HG02970 (cell line): ENCODE results near the gene CDH3.

Experiments
- ATAC-seq: cut with Tn5 transposase; IDR thresholded peaks from one replicate; pipeline ENCODE4 v1.9.1; 2021; ENCODE audit warnings: mild to moderate bottlenecking, moderate library complexity, moderate number of reproducible peaks; ENCODE audit not compliant: unreplicated experiment, low FRiP score

Gene CDH3

DNA sequence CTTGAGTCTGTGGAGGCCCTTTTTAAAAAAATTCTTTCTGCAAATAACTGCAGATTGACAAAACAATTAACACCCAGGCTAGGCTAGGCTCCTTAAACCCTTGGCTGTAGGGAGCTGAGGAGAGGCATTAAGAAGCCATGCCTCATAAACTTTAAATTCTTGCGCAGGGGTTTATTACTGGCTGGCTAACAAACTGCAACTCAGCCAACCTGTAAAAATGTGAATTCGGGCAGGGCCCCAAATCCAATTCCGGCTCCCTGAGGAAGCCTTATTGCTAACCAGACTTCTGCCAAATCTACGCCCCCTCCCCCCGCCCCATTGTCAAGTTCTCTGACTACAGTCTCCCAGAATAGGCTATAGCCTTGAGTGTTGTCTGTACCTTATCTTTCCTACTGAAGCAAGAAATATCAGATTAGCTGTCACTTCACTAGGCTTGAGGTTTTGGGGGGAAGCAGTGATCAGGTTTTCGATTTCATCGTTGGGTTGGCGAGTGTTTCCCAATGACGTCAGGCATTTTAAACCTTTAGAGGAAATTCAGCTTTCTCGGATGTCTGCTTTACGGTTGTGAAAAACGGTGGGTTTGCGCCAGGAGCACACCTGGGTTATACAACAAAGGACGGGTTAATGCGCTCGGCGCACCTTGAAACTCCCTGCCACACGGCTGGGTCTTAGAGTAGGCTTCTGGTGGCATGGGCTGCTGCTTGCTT, 2.0 kb downstream of the CDH3 start:
- ATAC-seq: no peak

DNA sequence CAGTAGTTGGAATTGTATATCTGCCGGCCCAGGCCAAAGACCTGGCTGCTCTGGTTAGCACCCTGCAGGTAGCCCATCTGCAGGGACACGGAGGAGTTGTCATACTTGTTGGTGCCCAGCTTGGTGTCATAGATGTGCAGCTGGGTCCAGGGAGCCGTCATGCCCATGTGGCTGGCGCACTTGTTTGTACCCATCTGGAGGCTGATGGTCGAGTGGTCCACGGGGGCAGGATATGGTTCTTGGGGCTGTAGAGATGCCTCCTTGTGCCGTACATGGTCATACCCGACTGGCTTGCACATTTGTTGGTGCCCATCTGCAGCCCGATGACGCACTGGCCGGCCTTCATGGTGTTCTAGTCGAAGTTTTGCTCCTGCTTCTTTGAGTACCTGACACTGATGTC, 6.0 kb downstream of the CDH3 start:
- ATAC-seq: no peak

DNA sequence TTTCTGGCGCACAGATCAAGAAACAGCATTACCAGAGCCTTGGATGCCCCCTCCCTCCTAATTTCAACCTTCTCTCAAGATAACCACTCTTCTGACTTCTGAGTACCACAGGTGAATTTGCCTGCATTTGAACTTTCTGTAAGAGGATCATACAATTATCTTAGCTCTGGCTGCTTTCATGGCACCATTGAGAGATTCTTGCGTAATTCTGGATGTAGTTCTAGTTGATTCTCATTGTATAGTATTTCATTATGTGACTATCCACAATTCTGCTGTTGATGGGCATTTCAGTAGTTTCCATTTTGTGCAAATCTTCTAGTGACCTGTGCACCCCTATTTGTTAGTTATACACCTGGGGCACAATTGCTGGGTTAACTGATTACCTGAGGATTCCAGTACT, 7.5 kb downstream of the CDH3 start:
- no peak for ATAC-seq

DNA sequence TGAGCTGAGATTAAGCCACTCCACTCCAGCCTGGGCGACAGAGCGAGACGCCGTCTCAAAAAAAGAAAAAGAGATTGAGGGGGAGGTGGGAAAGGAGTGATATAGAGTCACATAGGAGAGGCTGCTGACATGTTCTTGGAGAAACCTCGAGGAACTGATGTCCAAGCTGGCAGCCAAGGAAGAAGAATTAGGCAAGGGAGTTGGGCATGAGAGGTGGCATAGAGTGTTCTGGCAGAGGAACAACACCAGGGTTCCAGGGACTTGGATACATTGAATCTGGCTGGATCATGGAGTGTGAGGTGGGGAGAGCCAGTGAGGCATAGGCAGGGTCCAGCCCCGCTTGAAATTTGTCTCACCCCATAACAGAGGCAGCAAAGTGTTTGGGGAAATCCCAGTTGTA, 10.7 kb downstream of the CDH3 start:
- ATAC-seq: no peak

DNA sequence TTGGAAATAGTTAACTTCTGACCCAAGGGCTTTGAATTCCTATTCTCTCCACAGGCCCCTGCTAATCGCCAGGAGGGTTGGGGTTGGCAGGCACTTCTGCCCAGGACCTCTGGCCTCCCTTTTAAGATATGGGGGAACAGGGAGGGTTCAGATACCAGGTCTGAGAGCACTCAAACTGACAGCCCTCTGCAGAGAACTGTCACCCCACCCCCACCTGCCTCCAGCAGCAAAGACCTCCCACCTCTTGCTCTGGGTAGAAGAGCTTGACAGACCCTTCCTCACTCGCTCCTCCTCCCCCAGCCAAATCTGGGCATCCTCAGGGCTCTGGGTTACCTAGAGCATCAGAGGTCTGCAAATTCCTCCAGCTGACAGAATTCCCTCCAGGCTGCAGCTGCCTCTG, 11.6 kb downstream of the CDH3 start:
- ATAC-seq: no peak

DNA sequence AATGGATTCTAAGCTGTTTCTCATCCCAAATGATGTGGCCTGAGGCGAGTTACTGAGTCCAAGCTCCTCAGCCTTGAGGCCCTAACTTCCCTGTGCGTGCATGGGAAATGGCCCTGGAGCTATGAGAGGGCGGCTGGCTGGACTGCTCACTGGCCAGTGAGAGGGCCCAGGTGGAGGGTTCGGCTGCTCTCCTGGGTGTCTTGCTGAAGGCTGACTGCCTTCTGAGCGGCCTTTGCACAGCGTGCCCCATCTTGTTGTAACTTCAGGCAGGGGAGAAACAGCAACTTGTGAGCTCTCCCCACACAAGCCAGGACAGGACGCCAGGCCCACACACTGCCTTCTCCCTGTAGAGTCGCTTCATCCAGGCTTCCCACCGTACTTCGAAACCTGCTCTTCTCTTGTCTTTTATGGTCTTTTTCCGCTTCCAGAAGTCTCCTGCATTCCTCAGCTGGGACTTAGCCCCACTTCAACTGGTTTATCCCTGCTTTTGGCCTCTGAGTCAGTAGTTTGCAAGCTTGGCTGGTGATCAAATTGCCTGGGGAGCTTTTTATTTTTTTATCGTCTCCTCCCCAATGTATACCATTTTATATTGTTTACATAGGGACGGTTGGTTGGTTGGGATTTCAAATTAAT, 13.3 kb downstream of the CDH3 start:
- no peak for ATAC-seq

DNA sequence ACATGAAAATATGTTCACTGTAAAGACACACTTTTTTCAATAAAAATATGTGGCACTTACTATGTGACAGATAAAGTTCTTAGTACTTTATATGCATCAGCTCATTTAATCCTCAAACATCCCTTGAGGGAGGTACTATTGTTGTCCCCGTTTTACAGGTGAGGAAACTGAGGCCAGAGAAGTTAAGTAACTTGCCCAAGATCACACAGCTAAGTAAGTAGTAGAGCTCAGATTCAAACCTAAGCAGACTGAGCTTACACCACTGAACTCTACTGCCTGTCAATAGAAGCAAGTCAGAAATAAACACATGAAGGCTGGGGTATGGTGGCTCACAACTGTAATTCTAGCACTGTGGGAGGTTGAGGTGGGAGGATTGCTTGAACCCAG, 13.9 kb downstream of the CDH3 start:
- no peak for ATAC-seq

DNA sequence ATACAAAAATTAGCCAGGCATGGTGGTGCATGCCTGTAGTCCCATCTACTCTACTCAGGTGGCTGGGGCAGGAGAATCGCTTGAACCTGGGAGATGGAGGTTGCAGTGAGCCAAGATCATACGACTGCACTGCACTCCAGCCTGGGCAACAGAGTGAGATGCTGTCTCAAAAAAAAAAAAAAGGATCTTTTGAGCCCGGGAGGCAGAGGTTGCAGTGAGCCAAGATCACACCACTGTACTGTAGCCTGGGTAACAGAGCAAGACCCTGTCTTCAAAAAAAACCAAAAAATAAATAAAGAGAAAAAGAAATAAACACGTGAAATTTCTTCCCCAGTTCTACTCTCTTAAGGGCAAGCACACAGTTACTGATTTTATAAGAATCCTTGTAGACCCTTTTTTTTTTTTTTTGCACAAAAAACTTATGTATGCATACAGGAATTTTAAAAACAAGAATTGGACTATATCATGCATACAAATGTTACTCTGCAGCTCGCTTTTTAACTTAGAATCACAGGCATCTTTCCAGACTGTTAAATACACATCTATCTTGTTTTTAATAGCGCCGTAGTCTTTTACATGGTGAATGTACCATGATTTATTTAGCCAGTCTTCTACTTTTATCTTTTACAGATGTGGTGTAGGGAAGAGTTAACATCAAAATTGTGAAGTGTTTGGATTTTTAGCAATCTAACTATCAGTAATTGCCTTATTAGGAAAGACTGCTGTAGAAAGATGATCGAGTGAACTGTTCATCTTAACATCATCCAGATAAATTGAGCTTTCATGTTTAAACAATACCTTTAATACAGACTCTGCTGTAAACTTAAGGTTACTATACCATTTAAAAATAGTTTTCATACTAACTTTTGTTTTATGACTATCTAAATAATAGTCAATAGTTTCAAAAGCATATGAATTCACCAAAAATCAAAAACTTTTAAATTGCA, 14.6 kb downstream of the CDH3 start:
- no peak for ATAC-seq

DNA sequence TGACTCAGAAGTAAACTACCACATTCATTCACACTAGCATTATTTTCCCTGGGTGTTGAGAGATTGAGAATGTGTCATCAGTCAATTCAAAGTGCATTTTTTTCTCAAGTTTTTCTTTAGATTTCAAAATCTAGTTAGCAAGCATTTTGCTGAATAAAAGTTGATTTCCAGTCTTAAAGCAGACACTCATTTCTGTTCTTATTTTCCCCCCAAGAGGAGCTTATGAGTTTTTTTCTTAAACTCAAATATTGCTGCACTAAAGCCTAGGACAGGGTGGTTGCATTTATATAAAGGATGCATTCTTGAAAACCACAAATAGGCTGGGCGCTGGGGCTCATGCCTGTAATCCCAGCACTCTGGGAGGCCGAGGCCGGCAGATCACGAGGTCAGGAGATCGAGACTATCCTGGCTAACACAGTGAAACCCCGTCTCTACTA, 15.3 kb downstream of the CDH3 start:
- no peak for ATAC-seq

DNA sequence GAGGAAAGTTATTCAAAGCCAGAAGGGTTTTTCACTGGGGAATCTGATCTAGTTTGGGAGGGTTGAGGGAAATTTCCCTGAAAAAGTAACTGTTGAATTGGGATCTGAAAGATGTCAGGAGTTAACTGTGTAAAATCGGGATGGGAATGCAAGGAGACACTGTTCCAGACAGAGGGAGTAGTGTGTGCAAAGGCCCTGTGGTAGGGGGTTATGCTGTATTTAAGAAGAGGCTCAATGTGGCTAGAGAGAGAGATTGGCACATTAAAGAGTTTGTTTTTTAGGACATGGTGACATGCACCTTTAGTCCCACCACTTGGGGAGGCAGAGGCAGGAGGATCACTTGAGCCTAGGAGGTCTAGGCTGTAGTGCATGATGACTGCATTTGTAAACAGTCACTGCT, 16.9 kb downstream of the CDH3 start:
- ATAC-seq: no peak

DNA sequence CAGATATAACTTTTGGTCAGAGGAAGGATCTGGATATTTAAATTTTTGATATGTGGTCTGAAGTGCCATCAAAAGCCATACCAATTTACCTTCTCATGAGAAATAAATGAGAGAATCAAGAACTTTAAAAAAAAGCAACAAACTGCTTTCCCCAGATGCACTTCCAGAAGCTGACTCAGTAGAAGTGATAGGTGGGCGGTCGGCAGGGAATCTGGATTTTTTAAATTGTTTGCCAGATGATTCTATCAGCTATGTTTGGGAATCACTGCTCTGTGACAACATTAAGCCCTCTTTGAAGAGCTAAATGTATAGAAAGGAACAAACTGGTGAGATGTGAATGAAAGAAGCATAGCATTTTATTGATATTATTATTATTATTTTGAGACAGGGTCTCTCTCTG, 19.2 kb downstream of the CDH3 start:
- ATAC-seq: no peak

DNA sequence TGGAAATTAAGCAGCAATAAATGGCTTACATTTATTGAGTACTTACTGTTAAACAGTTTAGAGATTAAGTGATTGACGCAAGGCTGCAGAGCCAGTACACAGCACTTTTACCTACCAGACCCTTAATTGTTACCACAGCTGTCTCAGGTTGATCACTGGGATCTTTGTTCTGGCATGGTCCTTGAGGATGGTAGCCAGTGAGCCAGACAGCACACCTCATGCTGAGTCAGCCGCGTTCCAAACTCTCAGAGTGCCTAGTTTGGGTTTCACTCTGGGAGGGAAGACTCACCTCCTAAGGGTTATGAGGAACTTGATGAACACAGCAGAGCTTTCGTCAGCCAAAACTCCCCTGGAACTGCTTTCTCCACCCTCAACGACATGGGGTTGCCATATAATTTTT, 20.4 kb downstream of the CDH3 start:
- no peak for ATAC-seq

DNA sequence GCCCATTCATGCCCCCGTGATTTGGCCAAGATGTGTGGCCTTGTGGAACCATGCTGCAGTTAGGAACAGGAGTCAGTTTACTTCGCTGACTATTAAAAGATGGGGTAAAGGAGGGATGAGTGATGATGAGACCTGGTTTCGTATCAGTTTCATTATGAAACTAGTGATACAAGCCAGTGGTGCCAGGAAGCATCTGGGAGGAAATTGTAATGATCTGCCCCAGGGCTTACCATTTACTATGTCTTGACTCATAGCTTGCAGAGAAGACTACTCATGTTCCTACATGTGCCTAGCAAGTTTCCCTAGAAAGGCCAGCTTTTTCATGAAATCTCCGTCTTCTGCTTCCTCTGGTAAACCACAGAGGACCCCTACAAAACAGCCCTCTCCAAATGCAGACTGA, 23.2 kb downstream of the CDH3 start:
- ATAC-seq: no peak

DNA sequence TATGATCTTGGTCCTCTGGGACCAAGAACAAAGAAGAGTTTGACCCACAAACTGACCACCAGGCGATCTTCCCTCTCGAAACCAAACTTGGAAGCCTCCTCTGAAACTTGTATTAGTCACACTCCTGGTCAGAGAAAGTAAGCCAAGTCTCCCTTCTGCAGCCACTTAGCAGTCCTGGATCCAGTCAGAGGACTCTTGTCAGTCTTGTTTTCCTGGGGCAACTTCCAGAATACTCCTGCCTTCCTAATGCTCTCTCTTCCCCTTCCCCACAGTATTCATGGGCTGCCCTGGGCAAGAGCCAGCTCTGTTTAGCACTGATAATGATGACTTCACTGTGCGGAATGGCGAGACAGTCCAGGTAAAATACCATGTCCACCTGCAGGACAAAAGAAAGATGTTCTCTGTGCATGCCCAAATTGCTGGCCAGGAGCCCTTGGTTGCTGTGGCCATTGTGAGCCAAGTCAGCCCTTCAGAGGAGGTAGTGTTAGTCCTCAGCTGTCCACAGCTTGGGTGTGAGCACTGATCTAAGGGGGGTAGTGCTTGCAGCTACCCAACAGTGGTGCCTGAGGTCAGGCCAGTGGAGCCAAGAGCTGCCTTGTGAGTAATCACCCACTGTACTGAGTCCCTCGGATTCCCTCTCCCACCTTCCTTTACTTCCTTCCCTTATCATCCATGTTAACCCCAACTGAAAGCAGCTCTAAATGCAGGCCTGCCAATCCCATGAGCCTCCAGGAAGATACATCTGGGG, 31.2 kb downstream of the CDH3 start:
- ATAC-seq: no peak

DNA sequence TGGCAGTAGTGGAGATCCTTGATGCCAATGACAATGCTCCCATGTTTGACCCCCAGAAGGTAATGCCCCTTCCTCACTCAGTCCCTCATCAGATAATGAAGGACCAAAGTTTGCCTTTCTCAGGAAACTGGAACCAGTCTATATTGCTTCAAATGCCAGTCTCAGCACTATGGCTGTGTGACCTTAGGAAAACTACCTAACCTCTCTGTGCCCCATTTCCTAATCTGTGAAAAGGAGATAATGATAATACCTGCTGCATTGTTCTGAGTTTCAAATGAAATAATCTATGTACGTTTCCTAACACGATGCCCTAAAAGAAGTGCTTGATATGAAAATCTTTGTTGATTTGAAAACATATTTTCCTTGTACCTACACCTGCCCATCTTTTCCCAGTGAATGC, 35.9 kb downstream of the CDH3 start:
- ATAC-seq: no peak

DNA sequence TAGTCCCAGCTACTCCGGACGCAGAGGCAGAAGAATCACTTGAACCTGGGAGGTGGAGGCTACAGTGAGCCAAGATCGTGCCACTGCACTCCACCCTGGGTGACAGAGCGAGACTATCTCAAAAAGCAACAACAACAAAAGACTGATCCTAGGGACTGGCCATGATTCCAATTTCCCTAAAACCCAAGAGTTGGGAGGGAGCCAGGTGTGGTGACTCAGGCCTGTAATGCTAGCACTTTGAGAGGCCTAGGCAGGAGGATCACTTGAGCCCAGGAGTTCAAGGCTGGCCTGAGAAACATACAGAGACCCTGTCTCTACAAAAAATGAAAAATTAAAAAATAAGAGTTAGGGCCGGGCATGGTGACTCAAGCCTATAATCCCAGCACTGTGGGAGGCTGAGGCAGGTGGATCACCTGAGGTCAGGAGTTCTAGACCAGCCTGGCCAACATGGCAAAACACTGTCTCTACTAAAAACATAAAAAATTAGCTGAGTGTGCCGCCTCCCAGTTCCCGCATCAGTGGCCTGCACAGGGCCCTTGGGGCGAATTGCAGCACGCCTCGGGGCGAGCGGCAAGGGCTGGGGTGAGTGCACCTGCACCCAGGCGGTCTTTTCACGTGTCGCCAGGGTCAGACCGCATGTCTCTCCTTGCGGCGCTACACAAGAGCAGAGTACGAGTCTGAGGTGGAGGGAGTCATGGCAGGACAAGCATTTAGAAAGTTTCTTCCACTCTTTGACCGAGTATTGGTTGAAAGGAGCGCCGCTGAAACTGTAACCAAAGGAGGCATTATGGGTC, 40.8 kb downstream of the CDH3 start:
- ATAC-seq: no peak

DNA sequence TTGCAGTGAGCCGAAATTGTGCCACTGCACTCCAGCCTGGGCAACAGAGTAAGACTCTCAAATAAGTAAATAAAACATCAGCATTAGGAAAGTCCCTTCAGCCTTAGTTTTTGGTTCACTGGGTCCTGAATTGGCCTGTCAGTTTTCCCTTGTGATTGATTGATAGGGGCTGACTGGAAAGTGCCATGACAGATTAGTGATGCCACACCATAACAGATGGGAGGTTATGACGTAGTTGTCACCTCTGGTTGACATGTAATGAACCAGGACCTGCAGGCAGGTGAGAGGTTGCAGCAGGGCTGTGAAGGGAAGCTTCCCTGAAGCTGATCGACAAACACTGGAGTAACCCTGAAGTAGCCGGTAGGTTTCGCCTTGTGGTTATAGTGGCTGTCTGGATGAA, 41.8 kb downstream of the CDH3 start:
- no peak for ATAC-seq

DNA sequence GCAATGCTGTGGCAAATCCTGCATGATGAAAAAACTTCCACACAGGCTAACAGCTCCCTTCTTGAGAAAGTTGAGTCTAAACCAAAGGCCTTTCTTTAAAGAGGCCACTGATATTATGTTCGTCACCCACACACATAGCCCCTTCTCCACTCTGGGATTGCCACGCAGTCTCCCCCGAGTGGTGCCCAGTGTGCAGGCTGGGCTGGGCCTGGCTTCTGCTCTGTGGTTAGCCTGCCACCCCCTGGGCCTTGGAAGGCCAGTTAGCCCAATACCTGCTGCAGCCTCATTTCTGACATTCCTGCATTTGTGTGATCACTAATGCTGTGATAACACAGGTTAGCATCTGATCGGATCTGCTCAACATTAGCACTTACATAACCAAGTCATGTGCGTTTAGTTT, 44.8 kb downstream of the CDH3 start:
- no peak for ATAC-seq

DNA sequence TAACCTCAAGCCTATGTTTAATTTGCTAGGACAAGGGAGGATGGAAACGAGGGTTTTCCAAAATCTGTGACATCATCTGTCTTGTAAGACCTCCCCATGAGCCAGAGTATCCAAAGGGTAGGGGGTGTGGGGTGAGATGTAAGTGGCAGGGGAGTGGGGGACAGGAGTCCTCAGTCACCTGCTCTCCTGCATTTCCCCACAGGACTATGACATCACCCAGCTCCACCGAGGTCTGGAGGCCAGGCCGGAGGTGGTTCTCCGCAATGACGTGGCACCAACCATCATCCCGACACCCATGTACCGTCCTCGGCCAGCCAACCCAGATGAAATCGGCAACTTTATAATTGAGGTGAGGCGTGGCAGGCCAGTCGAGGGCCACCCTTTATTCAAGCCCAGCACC, 50.5 kb downstream of the CDH3 start:
- ATAC-seq: no peak

DNA sequence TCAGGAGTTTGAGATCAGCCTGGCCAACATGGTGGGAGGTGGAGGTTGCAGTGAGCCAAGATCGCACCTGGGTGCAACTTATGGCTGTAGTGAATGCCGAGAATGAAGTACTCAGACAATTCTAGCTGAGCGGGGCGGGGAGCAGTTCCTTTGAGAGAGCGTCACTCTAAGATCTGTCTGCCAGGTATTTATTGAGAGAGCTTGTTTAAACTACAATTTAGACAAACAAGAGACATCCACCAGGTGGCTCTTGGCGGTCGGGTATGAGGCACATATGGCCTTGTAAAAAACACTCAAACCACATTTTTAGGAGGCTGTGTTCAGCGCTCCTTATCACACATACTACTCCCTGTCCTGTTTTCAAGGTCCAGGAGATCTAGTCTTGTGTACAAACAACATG, 51.4 kb downstream of the CDH3 start:
- ATAC-seq: no peak
